D721Med (cell line): ENCODE measurements around the gene DLG3.

Source experiments
- DNase-seq: peaks from one replicate; pipeline ENCODE4 v3.0.0; 2011; ENCODE audit warnings: low spot score; ENCODE audit not compliant: insufficient read length
- FAIRE-seq: peaks from 2 replicates; lab custom pipeline; 2011; peaks lifted over from hg19 to GRCh38; lab: Jason Lieb, UNC
- CTCF ChIP-seq: IDR thresholded peaks from 2 replicates; pipeline ENCODE4 v1.5.1; 2012; ENCODE audit warnings: mild to moderate bottlenecking, control low read depth; ENCODE audit not compliant: insufficient read depth; ENCODE audit errors: missing control alignments

The DLG3 gene

GRCh38 chrX:70480660-70481018, 36.0 kb downstream of the DLG3 start:
- no peak for FAIRE-seq
- DNase-seq: no peak
- no peak for TF ChIP-seq CTCF

- FAIRE-seq (peak; percentile 70), DNase-seq (no peak)
- TF ChIP-seq CTCF: no peak
Measured at GRCh38 chrX:70481471-70482270, 37.0 kb downstream of the DLG3 start.

GRCh38 chrX:70482300-70482699, 37.7 kb downstream of the DLG3 start:
- DNase-seq: no peak
- FAIRE-seq: no peak
- TF ChIP-seq CTCF: no peak

DNA sequence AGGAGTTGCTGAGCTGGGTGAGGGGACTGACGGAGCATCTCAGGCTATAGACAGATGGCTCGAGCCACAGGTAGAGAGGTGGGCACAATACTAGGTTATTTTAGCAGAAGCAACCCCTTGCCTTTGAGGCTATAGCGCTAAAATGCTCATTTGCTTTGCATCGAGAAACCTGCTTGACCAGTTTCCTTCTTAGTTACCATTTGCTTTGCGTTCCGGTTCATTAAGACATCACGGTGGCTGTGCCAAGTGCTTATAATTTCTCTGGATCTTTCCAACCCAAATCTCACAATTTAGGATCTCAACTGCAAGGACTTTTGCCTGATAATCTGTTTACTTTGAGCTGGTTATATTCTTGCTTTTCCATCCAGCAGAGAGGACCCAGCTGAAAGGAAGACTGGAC, 40.8 kb downstream of the DLG3 start:
- no peak for DNase-seq
- no peak for FAIRE-seq
- TF ChIP-seq CTCF: no peak

DNA sequence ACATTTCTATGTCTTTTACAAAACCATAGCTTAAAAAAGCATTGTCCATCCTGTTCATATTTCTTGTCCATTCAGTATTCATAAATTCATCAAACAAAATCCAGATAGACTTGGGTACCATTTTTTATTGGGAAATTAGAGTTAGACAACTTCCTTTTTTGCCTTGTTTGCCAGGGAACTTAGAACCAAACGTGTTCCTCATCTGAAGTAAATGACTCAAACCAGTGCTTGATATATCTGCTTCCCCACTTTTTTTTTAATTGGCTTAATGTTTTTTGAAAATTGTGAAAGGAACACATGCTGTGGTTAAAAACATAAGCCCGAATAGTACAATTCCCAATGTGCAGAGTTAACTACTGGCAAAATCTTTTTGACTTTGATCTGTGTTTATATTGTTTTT, 44.2 kb downstream of the DLG3 start:
- no peak for TF ChIP-seq CTCF
- no peak for FAIRE-seq
- DNase-seq: no peak

GRCh38 chrX:70494441-70494840, 49.8 kb downstream of the DLG3 start:
- FAIRE-seq: no peak
- TF ChIP-seq CTCF: no peak
- no peak for DNase-seq

DNA sequence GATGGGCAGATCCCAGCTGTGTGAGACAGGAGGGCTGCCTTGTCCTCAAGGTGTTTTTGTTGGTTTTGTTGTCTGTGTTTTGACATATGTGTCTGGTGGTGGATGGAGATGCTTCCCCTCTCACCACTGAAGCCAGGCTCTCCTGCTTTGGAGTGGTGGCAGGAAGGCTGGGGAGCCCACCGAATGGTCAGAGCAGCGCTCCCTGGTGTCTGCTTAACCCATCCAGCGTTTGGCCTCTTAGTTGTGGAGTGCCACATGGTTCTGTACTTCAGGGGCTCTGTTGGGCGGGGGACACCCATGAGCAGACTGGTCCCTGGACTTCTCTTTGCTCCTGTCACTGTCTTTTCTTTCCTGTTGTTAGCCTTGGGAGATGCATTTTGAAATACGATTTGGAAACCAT, 51.9 kb downstream of the DLG3 start:
- no peak for FAIRE-seq
- TF ChIP-seq CTCF: no peak
- no peak for DNase-seq
